HEK293 (cell line): Measurements from ENCODE around the gene LINGO1.

Source experiments
- KLF16 ChIP-seq: fragments of 450-650 bp; formaldehyde crosslinking; IDR thresholded peaks from 2 replicates; pipeline ENCODE4 v1.5.1; 2017; ENCODE audit warnings: missing biosample characterization, missing genetic modification characterization
- YY1 ChIP-seq: fragments of 450-650 bp; formaldehyde crosslinking; IDR thresholded peaks from 2 replicates; pipeline ENCODE4 v1.5.1; 2018; ENCODE audit warnings: missing biosample characterization, missing genetic modification characterization
- ZNF335 ChIP-seq: fragments of 450-650 bp; formaldehyde crosslinking; conservative IDR thresholded peaks from 2 replicates; pipeline ENCODE4 v1.5.1; 2016; ENCODE audit warnings: missing biosample characterization, missing genetic modification characterization
- ZNF561 ChIP-seq: fragments of 450-650 bp; IDR thresholded peaks from 2 replicates; pipeline ENCODE4 v1.5.1; 2018; ENCODE audit warnings: missing biosample characterization, missing genetic modification characterization, borderline replicate concordance
- ZNF626 ChIP-seq: fragments of 450-650 bp; sonication (Bioruptor Pico); formaldehyde crosslinking; IDR thresholded peaks from 2 replicates; pipeline ENCODE4 v1.5.1; 2018; ENCODE audit warnings: missing biosample characterization, missing genetic modification characterization, inconsistent platforms
- ZNF768 ChIP-seq: fragments of 450-650 bp; formaldehyde crosslinking; IDR thresholded peaks from 2 replicates; pipeline ENCODE4 v1.5.1; 2018; ENCODE audit warnings: missing biosample characterization, mild to moderate bottlenecking, missing genetic modification characterization
- TF ChIP-seq, protein P1 (sequence below): fragments of 450-650 bp; formaldehyde crosslinking; IDR thresholded peaks from 2 replicates; pipeline ENCODE4 v1.5.1; 2016; ENCODE audit warnings: missing biosample characterization, missing genetic modification characterization
- TF ChIP-seq, protein P2 (sequence below): fragments of 450-650 bp; formaldehyde crosslinking; IDR thresholded peaks from 2 replicates; pipeline ENCODE4 v1.5.1; 2016; ENCODE audit warnings: missing biosample characterization, missing genetic modification characterization
- TF ChIP-seq, protein P3 (sequence below): fragments of 450-650 bp; formaldehyde crosslinking; IDR thresholded peaks from 2 replicates; pipeline ENCODE4 v1.5.1; 2016; ENCODE audit warnings: missing biosample characterization, missing genetic modification characterization
- TF ChIP-seq, protein P4 (sequence below): fragments of 450-650 bp; formaldehyde crosslinking; IDR thresholded peaks from 2 replicates; pipeline ENCODE4 v1.5.1; 2016; ENCODE audit warnings: missing biosample characterization, missing genetic modification characterization

DNA sequence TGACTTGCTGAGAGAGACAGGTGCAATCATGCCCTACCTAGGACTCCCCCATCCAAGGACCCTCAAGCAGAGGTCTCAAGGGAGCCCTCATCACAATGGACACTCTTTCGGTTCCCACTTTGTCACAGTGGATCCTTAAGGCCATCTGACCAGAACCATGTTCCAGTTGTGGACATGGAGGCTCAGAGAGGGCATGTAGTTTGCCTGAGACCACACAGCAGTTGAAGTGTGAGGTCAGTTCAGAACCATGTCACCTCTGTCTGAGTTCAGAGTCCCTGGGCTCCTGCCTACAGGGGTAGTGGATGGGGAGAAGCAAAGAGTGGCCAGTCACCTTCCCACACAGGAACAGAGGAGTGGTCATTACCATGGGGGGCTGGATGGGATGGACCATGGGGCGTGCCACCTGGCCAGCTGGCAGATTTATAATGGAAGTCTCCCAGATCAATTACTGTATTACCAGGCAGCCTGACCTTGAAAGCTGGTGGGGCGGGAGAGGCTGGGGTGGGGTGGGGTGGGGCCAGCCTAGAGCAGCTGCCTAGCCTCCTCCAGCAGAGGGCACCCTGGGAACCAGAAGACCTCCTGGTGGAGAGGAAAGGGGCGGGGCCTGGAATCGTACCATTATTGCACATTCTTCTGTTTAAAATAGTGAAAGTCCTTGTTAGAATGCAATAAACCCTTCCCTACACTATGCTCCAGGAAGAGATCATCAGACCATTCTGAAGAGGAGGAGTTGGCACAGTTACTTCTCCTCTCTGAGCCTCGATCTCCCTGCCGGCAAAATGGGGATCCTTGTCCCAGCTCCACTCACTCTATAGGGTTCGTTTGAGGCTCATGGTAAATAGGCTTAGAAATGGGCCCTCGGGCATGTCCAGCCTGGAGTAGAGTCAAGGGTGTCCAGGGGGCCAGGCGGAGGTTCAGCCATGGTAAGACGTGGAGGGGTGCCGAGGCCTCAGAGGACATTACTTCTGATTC is 26.9 kb upstream of the LINGO1 start:
- TF ChIP-seq, protein P1, sequence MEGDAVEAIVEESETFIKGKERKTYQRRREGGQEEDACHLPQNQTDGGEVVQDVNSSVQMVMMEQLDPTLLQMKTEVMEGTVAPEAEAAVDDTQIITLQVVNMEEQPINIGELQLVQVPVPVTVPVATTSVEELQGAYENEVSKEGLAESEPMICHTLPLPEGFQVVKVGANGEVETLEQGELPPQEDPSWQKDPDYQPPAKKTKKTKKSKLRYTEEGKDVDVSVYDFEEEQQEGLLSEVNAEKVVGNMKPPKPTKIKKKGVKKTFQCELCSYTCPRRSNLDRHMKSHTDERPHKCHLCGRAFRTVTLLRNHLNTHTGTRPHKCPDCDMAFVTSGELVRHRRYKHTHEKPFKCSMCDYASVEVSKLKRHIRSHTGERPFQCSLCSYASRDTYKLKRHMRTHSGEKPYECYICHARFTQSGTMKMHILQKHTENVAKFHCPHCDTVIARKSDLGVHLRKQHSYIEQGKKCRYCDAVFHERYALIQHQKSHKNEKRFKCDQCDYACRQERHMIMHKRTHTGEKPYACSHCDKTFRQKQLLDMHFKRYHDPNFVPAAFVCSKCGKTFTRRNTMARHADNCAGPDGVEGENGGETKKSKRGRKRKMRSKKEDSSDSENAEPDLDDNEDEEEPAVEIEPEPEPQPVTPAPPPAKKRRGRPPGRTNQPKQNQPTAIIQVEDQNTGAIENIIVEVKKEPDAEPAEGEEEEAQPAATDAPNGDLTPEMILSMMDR = no peak
- TF ChIP-seq ZNF626 (no peak), ZNF561 (tag by site-specific recombination) (no peak), KLF16 (no peak), ZNF335 (tag by site-specific recombination) (no peak), ZNF768 (no peak), YY1 (tag by site-specific recombination) (no peak)
- TF ChIP-seq, protein P2, sequence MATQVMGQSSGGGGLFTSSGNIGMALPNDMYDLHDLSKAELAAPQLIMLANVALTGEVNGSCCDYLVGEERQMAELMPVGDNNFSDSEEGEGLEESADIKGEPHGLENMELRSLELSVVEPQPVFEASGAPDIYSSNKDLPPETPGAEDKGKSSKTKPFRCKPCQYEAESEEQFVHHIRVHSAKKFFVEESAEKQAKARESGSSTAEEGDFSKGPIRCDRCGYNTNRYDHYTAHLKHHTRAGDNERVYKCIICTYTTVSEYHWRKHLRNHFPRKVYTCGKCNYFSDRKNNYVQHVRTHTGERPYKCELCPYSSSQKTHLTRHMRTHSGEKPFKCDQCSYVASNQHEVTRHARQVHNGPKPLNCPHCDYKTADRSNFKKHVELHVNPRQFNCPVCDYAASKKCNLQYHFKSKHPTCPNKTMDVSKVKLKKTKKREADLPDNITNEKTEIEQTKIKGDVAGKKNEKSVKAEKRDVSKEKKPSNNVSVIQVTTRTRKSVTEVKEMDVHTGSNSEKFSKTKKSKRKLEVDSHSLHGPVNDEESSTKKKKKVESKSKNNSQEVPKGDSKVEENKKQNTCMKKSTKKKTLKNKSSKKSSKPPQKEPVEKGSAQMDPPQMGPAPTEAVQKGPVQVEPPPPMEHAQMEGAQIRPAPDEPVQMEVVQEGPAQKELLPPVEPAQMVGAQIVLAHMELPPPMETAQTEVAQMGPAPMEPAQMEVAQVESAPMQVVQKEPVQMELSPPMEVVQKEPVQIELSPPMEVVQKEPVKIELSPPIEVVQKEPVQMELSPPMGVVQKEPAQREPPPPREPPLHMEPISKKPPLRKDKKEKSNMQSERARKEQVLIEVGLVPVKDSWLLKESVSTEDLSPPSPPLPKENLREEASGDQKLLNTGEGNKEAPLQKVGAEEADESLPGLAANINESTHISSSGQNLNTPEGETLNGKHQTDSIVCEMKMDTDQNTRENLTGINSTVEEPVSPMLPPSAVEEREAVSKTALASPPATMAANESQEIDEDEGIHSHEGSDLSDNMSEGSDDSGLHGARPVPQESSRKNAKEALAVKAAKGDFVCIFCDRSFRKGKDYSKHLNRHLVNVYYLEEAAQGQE (tag by site-specific recombination) = no peak
- TF ChIP-seq, protein P3, sequence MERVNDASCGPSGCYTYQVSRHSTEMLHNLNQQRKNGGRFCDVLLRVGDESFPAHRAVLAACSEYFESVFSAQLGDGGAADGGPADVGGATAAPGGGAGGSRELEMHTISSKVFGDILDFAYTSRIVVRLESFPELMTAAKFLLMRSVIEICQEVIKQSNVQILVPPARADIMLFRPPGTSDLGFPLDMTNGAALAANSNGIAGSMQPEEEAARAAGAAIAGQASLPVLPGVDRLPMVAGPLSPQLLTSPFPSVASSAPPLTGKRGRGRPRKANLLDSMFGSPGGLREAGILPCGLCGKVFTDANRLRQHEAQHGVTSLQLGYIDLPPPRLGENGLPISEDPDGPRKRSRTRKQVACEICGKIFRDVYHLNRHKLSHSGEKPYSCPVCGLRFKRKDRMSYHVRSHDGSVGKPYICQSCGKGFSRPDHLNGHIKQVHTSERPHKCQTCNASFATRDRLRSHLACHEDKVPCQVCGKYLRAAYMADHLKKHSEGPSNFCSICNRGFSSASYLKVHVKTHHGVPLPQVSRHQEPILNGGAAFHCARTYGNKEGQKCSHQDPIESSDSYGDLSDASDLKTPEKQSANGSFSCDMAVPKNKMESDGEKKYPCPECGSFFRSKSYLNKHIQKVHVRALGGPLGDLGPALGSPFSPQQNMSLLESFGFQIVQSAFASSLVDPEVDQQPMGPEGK = no peak
- TF ChIP-seq, protein P4, sequence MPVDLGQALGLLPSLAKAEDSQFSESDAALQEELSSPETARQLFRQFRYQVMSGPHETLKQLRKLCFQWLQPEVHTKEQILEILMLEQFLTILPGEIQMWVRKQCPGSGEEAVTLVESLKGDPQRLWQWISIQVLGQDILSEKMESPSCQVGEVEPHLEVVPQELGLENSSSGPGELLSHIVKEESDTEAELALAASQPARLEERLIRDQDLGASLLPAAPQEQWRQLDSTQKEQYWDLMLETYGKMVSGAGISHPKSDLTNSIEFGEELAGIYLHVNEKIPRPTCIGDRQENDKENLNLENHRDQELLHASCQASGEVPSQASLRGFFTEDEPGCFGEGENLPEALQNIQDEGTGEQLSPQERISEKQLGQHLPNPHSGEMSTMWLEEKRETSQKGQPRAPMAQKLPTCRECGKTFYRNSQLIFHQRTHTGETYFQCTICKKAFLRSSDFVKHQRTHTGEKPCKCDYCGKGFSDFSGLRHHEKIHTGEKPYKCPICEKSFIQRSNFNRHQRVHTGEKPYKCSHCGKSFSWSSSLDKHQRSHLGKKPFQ (tag by site-specific recombination) = no peak
